ENCODE results near the gene ITPKB.

DNA sequence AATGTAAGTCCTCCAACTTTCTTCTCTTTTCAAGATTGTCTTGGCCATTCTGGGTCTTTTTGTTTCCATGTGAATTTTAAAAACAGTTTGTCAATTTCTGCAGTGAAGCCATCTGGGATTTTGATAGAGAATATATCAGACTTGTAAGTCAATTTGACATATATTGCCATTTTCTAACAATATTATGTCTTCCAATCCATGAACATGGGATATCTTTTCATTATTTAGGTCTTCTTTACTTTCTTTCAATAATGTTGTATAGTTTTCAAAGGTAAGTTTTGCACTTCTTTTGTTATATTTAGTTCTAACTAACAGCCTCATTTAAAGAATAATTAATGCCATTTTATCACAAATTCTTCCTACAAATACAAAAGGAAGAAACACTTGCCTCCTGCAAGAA is 117.1 kb downstream of the ITPKB start:
- TF ChIP-seq, protein P1, sequence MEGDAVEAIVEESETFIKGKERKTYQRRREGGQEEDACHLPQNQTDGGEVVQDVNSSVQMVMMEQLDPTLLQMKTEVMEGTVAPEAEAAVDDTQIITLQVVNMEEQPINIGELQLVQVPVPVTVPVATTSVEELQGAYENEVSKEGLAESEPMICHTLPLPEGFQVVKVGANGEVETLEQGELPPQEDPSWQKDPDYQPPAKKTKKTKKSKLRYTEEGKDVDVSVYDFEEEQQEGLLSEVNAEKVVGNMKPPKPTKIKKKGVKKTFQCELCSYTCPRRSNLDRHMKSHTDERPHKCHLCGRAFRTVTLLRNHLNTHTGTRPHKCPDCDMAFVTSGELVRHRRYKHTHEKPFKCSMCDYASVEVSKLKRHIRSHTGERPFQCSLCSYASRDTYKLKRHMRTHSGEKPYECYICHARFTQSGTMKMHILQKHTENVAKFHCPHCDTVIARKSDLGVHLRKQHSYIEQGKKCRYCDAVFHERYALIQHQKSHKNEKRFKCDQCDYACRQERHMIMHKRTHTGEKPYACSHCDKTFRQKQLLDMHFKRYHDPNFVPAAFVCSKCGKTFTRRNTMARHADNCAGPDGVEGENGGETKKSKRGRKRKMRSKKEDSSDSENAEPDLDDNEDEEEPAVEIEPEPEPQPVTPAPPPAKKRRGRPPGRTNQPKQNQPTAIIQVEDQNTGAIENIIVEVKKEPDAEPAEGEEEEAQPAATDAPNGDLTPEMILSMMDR (IDR thresholded peaks at IDR 0.05; ENCODE audit: low read length) = no peak
- TF ChIP-seq EZH2 (IDR thresholded peaks at IDR 0.05; ENCODE audit: borderline replicate concordance, low read length) = no peak
